ENCODE data around the gene MCCC2. TPM values are rescaled to one million over a fixed set of nuclear protein-coding genes. Genes with fewer than 3 reads are reported as not detected.

The MCCC2 gene
- total and polyA plus RNA-seq, 2 donors (not counting 1 experiment from before 2014, with no cell fraction given): 25.7 to 49.7 TPM

- POLR2A ChIA-PET: interaction anchor here (0.9 to 1.8 kb wide), 2 partner anchors 133 to 732 kb away, joined by 3 to 9 read pairs; partner anchors contain the start of genes BDP1, MRPS27 and PTCD2
- DNase-seq (no peak), ATAC-seq (ENCODE audit: low read depth) (no peak)
- H3K27ac ChIP-seq (ENCODE audit: low read length in 2 of 2): peak overlapping the region; percentile 83 to 97
- CTCF ChIA-PET: interaction anchor here (1.0 to 2.6 kb wide), 2 partner anchors 13 to 1238 kb away, joined by 3 to 10 read pairs; no protein-coding TSS in a partner anchor
- no peaks in the 10 kb centered on the region for H3K9me3 ChIP-seq (ENCODE audit: control extremely low read depth in 1 of 3, control insufficient read depth in 2 of 3, insufficient read depth in 1 of 3, low read length in 2 of 3)
- H3K4me1 Mint-ChIP-seq: peaks cover 39% of the 10 kb centered on the region
- peaks cover 52% of the 10 kb centered on the region for H3K79me2 ChIP-seq (ENCODE audit: control insufficient read depth, insufficient read depth, low read length)
- H3K9ac ChIP-seq (ENCODE audit: low read length): peak overlapping the region; percentile 99
- peak overlapping the region; percentile 35 to 95 (median 87) for H3K4me3 ChIP-seq (ENCODE audit: control extremely low read depth in 1 of 5, extremely low read depth in 1 of 5, insufficient read depth in 1 of 5, low read depth in 2 of 5, low read length in 4 of 5)
- no peaks in the 10 kb centered on the region for H3K27me3 Mint-ChIP-seq
- peak overlapping the region; percentile 99 for H3K27ac Mint-ChIP-seq
- peaks cover 27 to 32% of the 10 kb centered on the region in 2 donors for H3K4me1 ChIP-seq (ENCODE audit: control insufficient read depth in 2 of 2, insufficient read depth in 2 of 2, low read length in 2 of 2)
- H3K9me3 Mint-ChIP-seq (ENCODE audit: insufficient read depth): no peaks in the 10 kb centered on the region
- peak overlapping the region; percentile 81 for H3K4me2 ChIP-seq (replicated peaks; ENCODE audit: low read depth, low read length, poor library complexity, severe bottlenecking)
- peaks cover 6% of the 10 kb centered on the region for H4K20me1 ChIP-seq (ENCODE audit: control insufficient read depth, insufficient read depth, low read length, poor library complexity, severe bottlenecking)
- H3K4me3 Mint-ChIP-seq: peak overlapping the region; percentile 97
- intact Hi-C loops (cut with micrococcal nuclease): loop anchor here (1.0 to 5.0 kb wide), 2 partner anchors 133 to 719 kb away; partner anchors contain the start of gene BDP1
- TF ChIP-seq EZH2 (IDR thresholded peaks at IDR 0.05; ENCODE audit: borderline replicate concordance, insufficient read depth, low read depth, low read length, poor library complexity, severe bottlenecking): no peak
- no peak for TF ChIP-seq CTCF (IDR thresholded peaks at IDR 0.05)
- H2AFZ ChIP-seq (ENCODE audit: insufficient read depth, low read depth, low read length, poor library complexity, severe bottlenecking): peak overlapping the region; percentile 99
- WGBS (ENCODE audit: insufficient coverage): 25% methylated on average over 4 of the region's 19 CpGs
- H3K36me3 ChIP-seq (replicated peaks in 1 of 2; ENCODE audit: control extremely low read depth in 1 of 2, control insufficient read depth in 1 of 2, extremely low read depth in 1 of 2, insufficient read depth in 2 of 2, low read length in 1 of 2): peaks cover 0 to 3% of the 10 kb centered on the region in 2 experiments
- H3K27me3 ChIP-seq (replicated peaks in 1 of 4; ENCODE audit: control extremely low read depth in 1 of 4, control insufficient read depth in 3 of 4, insufficient read depth in 4 of 4, low read length in 3 of 4): no peaks in the 10 kb centered on the region
These were observed 809 bp downstream of the MCCC2 start for GRCh38 chr5:71587766-71588532.

GRCh38 chr5:71588533-71588885, 1.4 kb downstream of the MCCC2 start:
- POLR2A ChIA-PET: interaction anchor here (1.8 kb wide), 1 partner anchor 133 kb away, joined by 9 read pairs; the partner anchor contains the start of gene BDP1

More at GRCh38 chr5:71588533-71588885, 1.4 kb downstream of the MCCC2 start:
- no peaks in the 10 kb centered on the region for H3K9me3 ChIP-seq (ENCODE audit: control extremely low read depth in 1 of 3, control insufficient read depth in 2 of 3, insufficient read depth in 1 of 3, low read length in 2 of 3)
- H3K27me3 ChIP-seq (replicated peaks in 1 of 4; ENCODE audit: control extremely low read depth in 1 of 4, control insufficient read depth in 3 of 4, insufficient read depth in 4 of 4, low read length in 3 of 4): no peaks in the 10 kb centered on the region
- Mint-ChIP-seq H3K27ac (peak overlapping the region; percentile 17), H3K27me3 (no peaks in the 10 kb centered on the region), H3K4me3 (peak overlapping the region; percentile 97), H3K4me1 (peaks cover 39% of the 10 kb centered on the region), H3K9me3 (ENCODE audit: insufficient read depth) (no peaks in the 10 kb centered on the region)
- no peak overlapping the region for H2AFZ ChIP-seq (ENCODE audit: insufficient read depth, low read depth, low read length, poor library complexity, severe bottlenecking)
- H3K36me3 ChIP-seq (replicated peaks in 1 of 2; ENCODE audit: control extremely low read depth in 1 of 2, control insufficient read depth in 1 of 2, extremely low read depth in 1 of 2, insufficient read depth in 2 of 2, low read length in 1 of 2): peaks cover 0 to 4% of the 10 kb centered on the region in 2 experiments
- DNase-seq (no peak), ATAC-seq (ENCODE audit: low read depth) (no peak)
- peak overlapping the region in 1 of 5 experiments; percentile 87 for H3K4me3 ChIP-seq (ENCODE audit: control extremely low read depth in 1 of 5, extremely low read depth in 1 of 5, insufficient read depth in 1 of 5, low read depth in 2 of 5, low read length in 4 of 5)
- peak overlapping the region; percentile 81 for H3K4me2 ChIP-seq (replicated peaks; ENCODE audit: low read depth, low read length, poor library complexity, severe bottlenecking)
- intact Hi-C loops (cut with micrococcal nuclease): loop anchor here (5.0 kb wide), 1 partner anchor 719 kb away; no protein-coding TSS in a partner anchor
- peaks cover 27 to 32% of the 10 kb centered on the region in 2 donors for H3K4me1 ChIP-seq (ENCODE audit: control insufficient read depth in 2 of 2, insufficient read depth in 2 of 2, low read length in 2 of 2)
- peak overlapping the region in 1 of 2 donors; percentile 97 for H3K27ac ChIP-seq (ENCODE audit: low read length in 2 of 2)
- peak overlapping the region; percentile 99 for H3K9ac ChIP-seq (ENCODE audit: low read length)
- TF ChIP-seq EZH2 (IDR thresholded peaks at IDR 0.05; ENCODE audit: borderline replicate concordance, insufficient read depth, low read depth, low read length, poor library complexity, severe bottlenecking) (no peak), CTCF (IDR thresholded peaks at IDR 0.05) (no peak)
- peaks cover 56% of the 10 kb centered on the region for H3K79me2 ChIP-seq (ENCODE audit: control insufficient read depth, insufficient read depth, low read length)
- peaks cover 6% of the 10 kb centered on the region for H4K20me1 ChIP-seq (ENCODE audit: control insufficient read depth, insufficient read depth, low read length, poor library complexity, severe bottlenecking)
- CTCF ChIA-PET: interaction anchor here (1.0 to 2.6 kb wide), 2 partner anchors 12 to 1237 kb away, joined by 3 to 10 read pairs; no protein-coding TSS in a partner anchor
- 89% methylated on average over 2 of the region's 2 CpGs for WGBS (ENCODE audit: insufficient coverage)

Data from B cell (primary cell).